Measurements from ENCODE around the gene GNAO1. TPM values are rescaled to one million over a fixed set of nuclear protein-coding genes. Genes with fewer than 3 reads are reported as not detected.

Gene GNAO1
- total RNA-seq, 2 experiments from 2014 or later = 4.2 to 4.5 TPM

DNA sequence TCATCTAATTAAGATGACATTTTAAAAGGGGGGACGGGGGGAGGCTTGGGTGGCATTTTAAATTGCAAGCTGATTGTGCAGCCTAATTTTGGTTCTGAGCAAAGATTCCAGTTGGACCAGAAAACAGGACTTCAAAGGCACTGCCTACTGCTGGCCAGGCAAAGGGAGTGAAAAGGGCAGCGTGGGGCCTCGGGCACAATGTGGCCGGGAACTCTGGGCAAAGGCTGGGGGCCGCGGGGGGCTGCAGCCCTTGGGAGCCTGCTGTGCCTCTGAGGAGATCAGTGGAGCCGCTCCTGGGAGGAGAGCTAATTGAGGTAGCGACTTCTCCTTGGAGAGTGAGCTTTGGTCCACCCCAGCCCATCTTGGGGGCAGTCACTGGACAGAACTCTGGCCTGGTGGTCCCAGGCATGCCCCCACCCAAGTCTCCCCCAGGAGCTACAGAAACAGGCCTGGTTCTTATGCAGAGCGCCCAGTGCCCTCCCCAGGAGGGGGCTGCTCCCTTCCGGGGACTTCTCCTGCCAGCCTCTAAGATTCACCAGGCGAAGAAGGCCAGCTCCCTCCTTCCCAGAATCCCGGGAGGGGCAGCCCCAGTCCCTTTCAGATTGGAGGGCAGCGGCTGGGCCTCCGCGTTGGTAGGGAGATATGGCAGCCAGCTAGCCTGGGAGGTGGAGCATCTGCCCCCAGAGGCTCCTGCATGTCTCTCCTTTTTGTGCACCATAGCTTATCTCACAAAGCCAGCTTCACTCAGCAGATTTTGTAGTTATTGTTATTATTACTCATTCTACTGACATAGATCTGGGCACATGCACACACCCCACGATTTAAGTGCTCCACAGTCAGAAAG, 115.6 kb downstream of the GNAO1 start:
- Mint-ChIP-seq H3K36me3 (ENCODE audit: low read depth) (no peaks in the 10 kb centered on the region), H3K4me3 (no peak overlapping the region), H3K27ac (no peak overlapping the region), H3K4me1 (no peaks in the 10 kb centered on the region), H3K9me3 (no peaks in the 10 kb centered on the region), H3K27me3 (no peaks in the 10 kb centered on the region)
- ChIA-PET CTCF (interaction anchor here (2.6 kb wide), 1 partner anchor 11 kb away, joined by 10 read pairs; no protein-coding TSS in a partner anchor), POLR2A (no interaction called here)
- DNase-seq = no peak

DNA sequence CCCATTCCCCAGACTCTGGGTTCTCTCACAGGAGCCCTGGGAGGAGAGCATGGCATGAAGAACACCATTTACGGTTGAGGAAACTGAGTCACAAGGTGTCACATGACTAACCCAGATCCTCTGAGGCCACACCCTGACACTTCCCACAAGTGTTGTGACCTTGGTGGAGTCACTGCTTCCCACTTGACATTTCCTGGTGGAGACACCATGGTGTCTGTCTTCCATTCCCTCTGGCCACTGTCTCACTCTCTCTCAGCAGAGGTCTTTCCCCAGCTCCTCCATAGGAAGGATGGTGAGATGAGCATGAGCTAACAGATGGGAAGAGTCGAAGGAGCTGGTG, 116.2 kb downstream of the GNAO1 start:
- DNase-seq = no peak
- ChIA-PET POLR2A (no interaction called here), CTCF (interaction anchor here (2.6 kb wide), 1 partner anchor 11 kb away, joined by 10 read pairs; no protein-coding TSS in a partner anchor)
- H3K36me3 Mint-ChIP-seq (ENCODE audit: low read depth) = no peaks in the 10 kb centered on the region
- no peaks in the 10 kb centered on the region for H3K27me3 Mint-ChIP-seq
- H3K4me1 Mint-ChIP-seq = no peaks in the 10 kb centered on the region
- no peaks in the 10 kb centered on the region for H3K9me3 Mint-ChIP-seq
- no peak overlapping the region for H3K4me3 Mint-ChIP-seq
- peak overlapping the region; percentile 17 for H3K27ac Mint-ChIP-seq

DNA sequence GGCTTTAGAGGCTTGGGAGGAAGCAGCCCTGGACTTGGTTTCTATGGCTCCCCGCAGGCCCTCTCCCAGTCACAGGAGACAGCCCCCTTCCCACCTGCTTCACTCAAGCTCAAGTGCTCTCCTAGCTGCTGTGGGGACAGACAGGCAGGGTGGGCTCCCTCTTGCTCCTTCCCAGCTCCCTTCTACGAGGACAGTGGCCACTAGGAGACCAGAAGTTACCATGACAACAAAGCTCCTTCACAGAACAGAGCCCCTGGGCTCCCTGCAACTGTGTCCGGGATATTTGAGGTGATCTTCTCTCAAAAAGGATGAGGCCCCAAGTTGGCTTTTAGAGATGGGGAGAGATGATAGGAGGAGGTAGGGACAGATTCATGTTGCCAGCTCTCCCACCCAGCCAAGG, 117.7 kb downstream of the GNAO1 start:
- Mint-ChIP-seq H3K36me3 (ENCODE audit: low read depth) (no peaks in the 10 kb centered on the region), H3K27ac (no peak overlapping the region), H3K4me1 (no peaks in the 10 kb centered on the region), H3K4me3 (no peak overlapping the region), H3K9me3 (no peaks in the 10 kb centered on the region), H3K27me3 (no peaks in the 10 kb centered on the region)
- ChIA-PET CTCF (interaction anchor here (1.3 to 2.6 kb wide), 2 partner anchors 9 to 34 kb away, joined by 3 to 10 read pairs; no protein-coding TSS in a partner anchor), POLR2A (no interaction called here)
- no peak for DNase-seq

DNA sequence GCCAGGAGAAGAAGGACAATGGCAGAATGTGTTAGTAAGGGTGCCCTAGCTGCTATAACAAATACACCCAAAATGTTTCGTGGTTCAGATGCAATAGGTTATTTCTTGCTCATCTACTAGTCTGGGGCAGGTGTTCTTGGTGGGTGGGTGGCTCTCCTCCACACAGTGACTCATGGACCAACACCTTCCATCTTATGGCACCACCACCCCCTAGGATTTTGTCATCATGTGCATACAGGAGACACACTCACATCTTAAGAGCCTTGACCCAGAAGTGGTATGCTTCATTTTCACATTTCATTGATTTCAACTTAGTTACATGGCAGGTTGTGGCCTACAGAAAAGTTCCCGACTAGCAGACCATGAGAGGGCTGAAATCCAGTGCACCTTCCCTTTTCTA, 119.4 kb downstream of the GNAO1 start:
- no peak for DNase-seq
- Mint-ChIP-seq H3K27me3 (no peaks in the 10 kb centered on the region), H3K4me1 (no peaks in the 10 kb centered on the region), H3K4me3 (no peak overlapping the region), H3K27ac (no peak overlapping the region), H3K36me3 (ENCODE audit: low read depth) (no peaks in the 10 kb centered on the region), H3K9me3 (no peaks in the 10 kb centered on the region)
- CTCF ChIA-PET = interaction anchor here (0.6 to 1.4 kb wide), 2 partner anchors 10 to 52 kb away, joined by 3 read pairs; no protein-coding TSS in a partner anchor
- POLR2A ChIA-PET = no interaction called here

DNA sequence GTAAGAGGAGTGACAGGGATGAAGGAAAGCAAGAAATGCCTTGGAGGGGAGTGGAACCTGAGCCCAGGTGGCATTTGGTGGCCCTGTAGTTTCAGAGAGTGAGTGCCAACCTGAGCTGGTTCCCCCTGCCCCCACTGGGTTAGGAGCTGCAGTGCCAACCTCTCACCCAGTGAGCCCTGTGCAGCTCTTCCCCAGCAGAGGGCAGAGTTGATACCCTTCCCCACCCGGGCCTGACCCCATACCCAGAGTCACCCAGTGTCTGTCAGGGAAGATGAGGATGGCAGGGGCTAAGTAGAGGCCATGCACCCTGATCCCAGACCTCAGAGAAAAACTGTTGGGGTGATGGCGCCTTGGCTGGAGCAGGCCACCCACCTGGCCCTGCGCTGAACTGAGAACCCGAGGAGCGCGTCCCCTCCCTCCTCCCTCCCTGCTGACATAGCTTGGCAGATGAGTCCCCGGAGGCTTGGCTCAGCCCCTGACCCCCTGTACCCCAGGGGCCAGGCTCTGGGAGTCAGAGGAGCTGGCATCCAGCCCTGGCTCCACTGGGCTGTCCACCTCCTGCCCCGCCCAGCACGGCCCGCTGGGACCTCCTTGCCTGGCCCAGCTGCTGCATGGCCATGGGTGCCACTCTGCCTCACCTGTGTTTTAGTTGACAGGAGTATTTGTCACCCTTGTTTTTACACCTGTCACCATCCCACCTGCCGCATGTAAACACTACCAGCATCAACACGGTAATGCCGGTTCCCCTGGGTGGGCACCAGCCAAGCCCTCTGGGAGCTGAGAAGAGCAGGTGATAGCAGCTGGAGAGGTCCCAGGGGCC, 120.1 kb downstream of the GNAO1 start:
- Mint-ChIP-seq H3K9me3 (no peaks in the 10 kb centered on the region), H3K27me3 (no peaks in the 10 kb centered on the region), H3K4me3 (no peak overlapping the region), H3K27ac (no peak overlapping the region), H3K4me1 (no peaks in the 10 kb centered on the region), H3K36me3 (ENCODE audit: low read depth) (no peaks in the 10 kb centered on the region)
- POLR2A ChIA-PET = no interaction called here
- no peak for DNase-seq
- CTCF ChIA-PET = interaction anchor here (1.4 kb wide), 1 partner anchor 11 kb away, joined by 3 read pairs; no protein-coding TSS in a partner anchor

DNA sequence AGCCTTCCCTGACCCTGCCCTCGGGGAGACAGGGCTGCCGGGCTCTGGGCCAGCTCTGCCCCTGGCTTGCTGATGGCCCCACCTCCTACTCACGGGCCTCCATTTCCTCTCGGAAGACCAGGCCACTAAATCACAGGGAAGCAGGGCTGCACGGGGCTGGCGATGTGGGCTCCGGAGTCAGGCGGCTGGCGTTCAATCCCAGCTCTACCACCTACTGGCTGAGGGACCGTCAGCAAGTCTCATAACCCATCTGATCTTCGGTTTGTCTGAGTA, 120.7 kb downstream of the GNAO1 start:
- Mint-ChIP-seq H3K9me3 (no peaks in the 10 kb centered on the region), H3K4me1 (no peaks in the 10 kb centered on the region), H3K27me3 (no peaks in the 10 kb centered on the region), H3K4me3 (no peak overlapping the region), H3K27ac (no peak overlapping the region), H3K36me3 (ENCODE audit: low read depth) (no peaks in the 10 kb centered on the region)
- no peak for DNase-seq
- CTCF ChIA-PET = interaction anchor here (1.4 kb wide), 1 partner anchor 11 kb away, joined by 3 read pairs; no protein-coding TSS in a partner anchor
- POLR2A ChIA-PET = no interaction called here

DNA sequence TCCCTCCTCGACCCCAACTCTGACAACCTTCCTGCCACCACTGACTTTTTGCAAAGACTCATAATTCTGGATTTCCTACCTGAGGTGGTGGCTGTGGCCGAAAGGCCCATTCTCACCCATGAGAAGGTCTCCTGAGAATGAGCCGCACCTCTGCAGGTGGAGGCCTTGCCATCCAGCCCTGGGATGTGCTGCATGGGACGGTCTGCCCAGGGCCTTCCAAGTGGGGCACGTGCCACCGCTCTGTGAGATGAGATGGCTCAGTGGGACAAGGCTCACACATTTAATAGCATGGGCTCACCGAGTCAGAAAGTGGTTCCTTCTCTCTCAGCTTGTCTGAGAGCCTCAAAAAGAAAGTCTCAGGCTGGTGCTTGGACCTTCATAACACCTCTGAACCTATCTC, 121.3 kb downstream of the GNAO1 start:
- POLR2A ChIA-PET = no interaction called here
- Mint-ChIP-seq H3K9me3 (no peaks in the 10 kb centered on the region), H3K27me3 (peaks cover 3% of the 10 kb centered on the region), H3K4me1 (peaks cover 2% of the 10 kb centered on the region), H3K36me3 (ENCODE audit: low read depth) (no peaks in the 10 kb centered on the region), H3K27ac (no peak overlapping the region), H3K4me3 (no peak overlapping the region)
- CTCF ChIA-PET = no interaction called here
- no peak for DNase-seq

DNA sequence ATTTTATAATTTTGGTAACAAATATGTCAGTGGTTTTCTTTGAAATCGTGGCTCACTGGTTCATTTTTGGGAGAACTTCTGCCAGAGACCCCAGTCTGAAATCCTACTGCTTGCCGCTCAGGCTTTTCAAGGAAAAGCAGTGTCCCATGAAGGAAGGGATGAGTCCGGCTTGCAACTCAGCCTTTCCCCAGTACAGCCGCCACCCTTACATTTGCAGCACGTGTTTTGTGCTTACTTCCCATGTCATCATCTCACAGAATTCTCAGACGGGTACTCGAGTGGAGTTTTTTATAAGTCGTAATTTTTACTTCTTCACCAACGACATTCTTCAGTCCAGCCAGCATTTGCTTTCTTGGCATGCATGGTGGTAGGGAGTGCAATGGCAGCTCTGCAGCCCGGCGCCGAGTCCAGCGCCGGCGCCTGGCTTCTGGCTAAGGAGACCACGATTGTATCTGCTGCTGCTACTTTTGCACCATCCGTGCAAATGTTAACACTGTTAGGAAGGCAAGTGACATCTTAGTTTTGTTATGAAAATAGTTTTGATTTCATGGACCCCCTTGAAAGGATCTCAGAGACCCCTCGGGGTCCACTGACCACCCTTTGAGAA, 123.1 kb downstream of the GNAO1 start:
- CTCF ChIA-PET = interaction anchor here (0.7 kb wide), 1 partner anchor 184 kb away, joined by 3 read pairs; no protein-coding TSS in a partner anchor

DNA sequence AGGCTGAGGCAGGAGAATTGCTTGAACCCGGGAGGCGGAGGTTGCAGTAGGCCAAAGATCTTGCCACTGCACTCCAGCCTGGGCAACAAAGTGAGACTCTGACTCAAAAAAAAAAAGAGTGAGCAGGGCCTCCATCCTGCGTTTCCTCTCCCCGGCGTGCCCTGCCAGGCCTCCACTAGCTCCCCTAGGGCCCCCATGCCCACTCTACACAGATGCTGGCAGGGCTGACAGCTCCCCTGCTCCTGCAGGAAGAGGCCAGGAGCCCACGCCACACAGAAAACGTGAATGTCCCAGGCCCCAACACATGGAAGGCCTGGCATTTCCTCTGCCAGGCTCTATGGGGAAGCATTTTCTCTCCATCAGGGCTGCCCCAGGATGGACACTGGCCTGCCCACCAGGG, 124.7 kb downstream of the GNAO1 start:
- Mint-ChIP-seq H3K4me3 (no peak overlapping the region), H3K9me3 (no peaks in the 10 kb centered on the region), H3K27ac (no peak overlapping the region), H3K4me1 (peaks cover 13% of the 10 kb centered on the region), H3K36me3 (ENCODE audit: low read depth) (no peaks in the 10 kb centered on the region), H3K27me3 (peaks cover 3% of the 10 kb centered on the region)
- ChIA-PET CTCF (no interaction called here), POLR2A (no interaction called here)
- DNase-seq = no peak

More for the DNA sequence above, 123.1 kb downstream of the GNAO1 start:
- H3K27ac Mint-ChIP-seq = no peak overlapping the region
- no peaks in the 10 kb centered on the region for H3K9me3 Mint-ChIP-seq
- peaks cover 10% of the 10 kb centered on the region for H3K4me1 Mint-ChIP-seq
- peaks cover 3% of the 10 kb centered on the region for H3K27me3 Mint-ChIP-seq
- no peak for DNase-seq
- H3K36me3 Mint-ChIP-seq (ENCODE audit: low read depth) = no peaks in the 10 kb centered on the region
- no peak overlapping the region for H3K4me3 Mint-ChIP-seq
- POLR2A ChIA-PET = no interaction called here

DNA sequence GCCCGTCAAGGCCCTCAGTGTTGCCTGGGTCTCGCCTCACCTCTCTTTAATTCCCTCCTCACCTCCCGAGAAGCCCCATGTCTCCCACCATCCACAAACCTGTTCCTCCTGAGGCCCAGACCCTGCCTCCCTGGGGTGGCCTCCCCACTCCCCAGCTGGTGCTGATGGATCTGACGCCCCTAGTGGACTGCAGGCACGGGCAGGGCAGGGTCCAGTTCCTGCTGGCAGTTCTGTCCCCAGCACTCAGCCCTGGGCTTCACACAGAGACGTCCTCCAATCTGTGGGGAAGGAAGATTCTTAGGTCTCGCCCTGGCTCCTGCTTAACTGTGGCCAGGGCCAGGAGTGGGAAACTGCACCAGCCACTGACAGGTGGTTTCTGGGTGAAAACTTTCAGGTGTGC, 125.3 kb downstream of the GNAO1 start:
- Mint-ChIP-seq H3K4me3 (no peak overlapping the region), H3K27ac (no peak overlapping the region), H3K36me3 (ENCODE audit: low read depth) (no peaks in the 10 kb centered on the region), H3K9me3 (no peaks in the 10 kb centered on the region), H3K4me1 (peaks cover 15% of the 10 kb centered on the region), H3K27me3 (peaks cover 3% of the 10 kb centered on the region)
- ChIA-PET CTCF (interaction anchor here (2.3 kb wide), 1 partner anchor 373 kb away, joined by 8 read pairs; no protein-coding TSS in a partner anchor), POLR2A (no interaction called here)
- DNase-seq = no peak

DNA sequence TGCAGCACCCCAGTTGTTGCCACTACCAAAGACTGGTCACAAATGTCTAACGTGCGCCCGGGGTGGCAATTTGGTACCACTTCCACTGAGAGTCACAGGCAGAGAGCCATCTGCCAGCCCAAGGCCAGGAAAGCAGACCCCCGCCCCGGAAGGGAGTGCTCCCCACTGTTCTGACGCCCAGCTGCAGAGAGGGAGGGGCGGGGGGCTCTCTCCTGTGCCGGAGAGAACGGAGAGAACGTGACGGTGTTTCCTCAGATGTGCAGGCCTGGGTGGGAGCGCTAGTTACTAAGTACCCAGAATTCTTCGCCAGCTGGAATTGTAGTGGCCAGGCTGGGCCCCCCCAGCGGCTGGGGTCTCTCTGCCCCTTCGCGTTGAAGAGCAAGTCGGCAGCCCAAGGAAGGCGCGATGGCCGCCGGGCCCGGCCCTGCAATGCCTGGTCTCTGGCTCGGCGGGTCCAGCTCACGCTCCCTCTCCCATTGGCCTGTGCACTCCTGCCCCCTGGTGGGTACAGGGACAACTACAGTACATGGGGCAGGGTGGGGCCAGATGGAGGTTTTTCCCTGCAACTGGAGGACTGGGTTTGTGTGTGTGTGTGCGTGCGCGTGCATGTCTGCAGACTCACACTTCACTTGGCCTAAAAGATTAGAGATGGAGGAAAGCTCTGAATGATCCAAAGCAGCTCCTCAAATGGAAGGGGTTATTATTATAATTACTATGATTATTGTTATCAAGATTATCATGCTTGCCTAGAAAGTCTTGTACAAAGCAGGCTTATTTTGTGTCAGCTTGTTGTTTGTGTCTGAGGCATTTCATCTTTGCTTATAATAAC, 126.9 kb downstream of the GNAO1 start:
- POLR2A ChIA-PET = no interaction called here
- Mint-ChIP-seq H3K27me3 (peaks cover 3% of the 10 kb centered on the region), H3K4me1 (peaks cover 15% of the 10 kb centered on the region), H3K4me3 (peak overlapping the region; percentile 17), H3K27ac (no peak overlapping the region), H3K9me3 (no peaks in the 10 kb centered on the region), H3K36me3 (ENCODE audit: low read depth) (no peaks in the 10 kb centered on the region)
- CTCF ChIA-PET = interaction anchor here (0.5 to 2.5 kb wide), 20 partner anchors 8 to 854 kb away, joined by 3 to 11 read pairs (median 4); no protein-coding TSS in a partner anchor
- DNase-seq = peak; percentile 81

DNA sequence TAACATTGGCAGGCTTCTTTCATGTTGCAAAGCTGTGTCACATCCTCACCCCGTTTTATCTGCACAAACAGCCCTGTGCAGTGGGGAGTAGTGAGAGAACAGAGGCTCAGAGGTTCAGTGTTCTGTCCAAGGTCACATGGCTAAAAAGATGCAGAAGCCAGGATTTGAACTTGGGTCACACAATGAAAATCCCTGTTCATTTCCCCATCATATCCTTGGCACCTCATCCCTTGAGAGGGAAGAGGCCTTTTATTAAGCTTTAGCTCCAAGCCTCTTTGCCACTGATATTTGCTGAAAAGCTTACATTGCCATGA, 127.5 kb downstream of the GNAO1 start:
- no peak for DNase-seq
- Mint-ChIP-seq H3K27ac (no peak overlapping the region), H3K4me3 (no peak overlapping the region), H3K27me3 (peaks cover 3% of the 10 kb centered on the region), H3K9me3 (no peaks in the 10 kb centered on the region), H3K36me3 (ENCODE audit: low read depth) (no peaks in the 10 kb centered on the region), H3K4me1 (peaks cover 15% of the 10 kb centered on the region)
- ChIA-PET CTCF (interaction anchor here (0.8 to 2.5 kb wide), 16 partner anchors 8 to 854 kb away, joined by 3 to 11 read pairs (median 4); no protein-coding TSS in a partner anchor), POLR2A (no interaction called here)
